Nephron (organoid): Measurements from ENCODE around the gene CNTNAP5.

Experiments used
- H3K27ac Mint-ChIP-seq, 3 experiments: 2 replicates each; pipeline ENCODE4 v1.8.0; 2020; ENCODE audit warnings: mixed read lengths in 3 of 3, mild to moderate bottlenecking in 2 of 3, moderate library complexity in 1 of 3
- H3K27me3 Mint-ChIP-seq: 2 replicates; pipeline ENCODE4 v1.8.0; 2021; ENCODE audit warnings: low read depth, mild to moderate bottlenecking, moderate library complexity, mixed read lengths
- H3K36me3 Mint-ChIP-seq: 2 replicates; pipeline ENCODE4 v1.8.0; 2020; ENCODE audit warnings: low read depth, mixed read lengths
- H3K4me1 Mint-ChIP-seq: 2 replicates; pipeline ENCODE4 v1.8.0; 2020; ENCODE audit warnings: mixed read lengths
- H3K4me3 Mint-ChIP-seq, 3 experiments: 2 replicates each; pipeline ENCODE4 v1.8.0; 2020; ENCODE audit warnings: mild to moderate bottlenecking in 3 of 3, mixed read lengths in 3 of 3, moderate library complexity in 2 of 3
- H3K9me3 Mint-ChIP-seq: 2 replicates; pipeline ENCODE4 v1.8.0; 2020; ENCODE audit warnings: mixed read lengths
- CTCF ChIP-seq, 3 experiments: fragments of 200-600 bp; sonication (generic); IDR thresholded peaks; one replicate each; pipeline ENCODE4 v1.5.0; 2021; ENCODE audit warnings: antibody characterized with exemption in 3 of 3; ENCODE audit not compliant: unreplicated experiment in 3 of 3

CNTNAP5 gene

GRCh38 chr2:124623560-124623959 lies 598.5 kb downstream of the CNTNAP5 start:
- Mint-ChIP-seq H3K27ac (no peak overlapping the region), H3K9me3 (peaks cover 6% of the 10 kb centered on the region), H3K4me1 (no peaks in the 10 kb centered on the region), H3K27me3 (peaks cover 4% of the 10 kb centered on the region), H3K36me3 (no peaks in the 10 kb centered on the region), H3K4me3 (no peak overlapping the region)
- no peak for TF ChIP-seq CTCF (IDR thresholded peaks at IDR 0.05; ENCODE audit: unreplicated experiment in 3 of 3)

DNA sequence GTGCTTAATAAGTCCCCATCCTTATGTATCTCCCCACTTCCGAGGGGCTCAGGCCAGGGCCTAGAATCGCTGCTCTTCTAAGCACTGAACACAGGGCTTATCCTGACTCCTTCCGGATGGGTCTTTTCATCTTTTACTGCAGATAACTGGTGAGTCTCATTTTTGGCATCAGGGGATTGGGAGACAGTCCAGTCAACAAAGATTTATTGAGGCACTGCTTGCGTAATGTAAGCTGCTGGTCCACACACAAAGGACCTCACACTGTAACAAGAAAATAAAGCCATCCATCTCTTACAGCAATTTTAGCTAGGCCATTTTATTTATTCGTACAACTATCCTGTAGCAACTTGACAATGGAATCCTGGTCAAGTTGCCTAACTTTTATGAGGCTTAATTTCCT lies 600.5 kb downstream of the CNTNAP5 start:
- no peak overlapping the region for H3K4me3 Mint-ChIP-seq
- no peaks in the 10 kb centered on the region for H3K4me1 Mint-ChIP-seq
- no peaks in the 10 kb centered on the region for H3K27me3 Mint-ChIP-seq
- no peak for TF ChIP-seq CTCF (IDR thresholded peaks at IDR 0.05; ENCODE audit: unreplicated experiment in 3 of 3)
- peaks cover 9% of the 10 kb centered on the region for H3K9me3 Mint-ChIP-seq
- H3K36me3 Mint-ChIP-seq: no peaks in the 10 kb centered on the region
- H3K27ac Mint-ChIP-seq: no peak overlapping the region

- Mint-ChIP-seq H3K9me3 (peaks cover 22% of the 10 kb centered on the region), H3K27me3 (no peaks in the 10 kb centered on the region), H3K36me3 (no peaks in the 10 kb centered on the region), H3K4me3 (no peak overlapping the region), H3K4me1 (no peaks in the 10 kb centered on the region), H3K27ac (peak overlapping the region in 1 of 3 experiments; percentile 0)
- no peak for TF ChIP-seq CTCF (IDR thresholded peaks at IDR 0.05; ENCODE audit: unreplicated experiment in 3 of 3)
Observed at GRCh38 chr2:124626993-124627392, 601.9 kb downstream of the CNTNAP5 start.

DNA sequence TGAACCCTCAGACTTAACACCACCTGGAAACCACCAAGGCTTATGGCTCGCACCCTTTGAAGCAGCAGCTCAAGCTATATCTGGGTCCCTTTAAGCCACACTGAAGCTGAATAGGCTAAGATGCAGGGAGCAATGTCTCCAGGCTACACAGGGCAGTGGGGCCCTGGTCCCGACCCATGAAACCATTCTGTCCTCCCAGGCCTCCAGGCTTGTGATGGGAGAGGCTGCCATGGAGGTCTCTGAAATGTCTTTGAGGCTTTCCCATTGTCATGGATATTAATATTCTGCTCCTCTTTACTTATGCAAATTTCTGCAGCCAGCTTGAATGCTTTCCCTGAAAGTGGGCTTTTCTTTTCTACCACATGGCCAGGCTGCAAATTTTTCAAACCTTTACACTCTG lies 608.7 kb downstream of the CNTNAP5 start:
- TF ChIP-seq CTCF (IDR thresholded peaks at IDR 0.05; ENCODE audit: unreplicated experiment in 3 of 3): no peak
- peaks cover 26% of the 10 kb centered on the region for H3K9me3 Mint-ChIP-seq
- H3K36me3 Mint-ChIP-seq: no peaks in the 10 kb centered on the region
- no peak overlapping the region for H3K27ac Mint-ChIP-seq
- no peaks in the 10 kb centered on the region for H3K4me1 Mint-ChIP-seq
- H3K4me3 Mint-ChIP-seq: no peak overlapping the region
- no peaks in the 10 kb centered on the region for H3K27me3 Mint-ChIP-seq

DNA sequence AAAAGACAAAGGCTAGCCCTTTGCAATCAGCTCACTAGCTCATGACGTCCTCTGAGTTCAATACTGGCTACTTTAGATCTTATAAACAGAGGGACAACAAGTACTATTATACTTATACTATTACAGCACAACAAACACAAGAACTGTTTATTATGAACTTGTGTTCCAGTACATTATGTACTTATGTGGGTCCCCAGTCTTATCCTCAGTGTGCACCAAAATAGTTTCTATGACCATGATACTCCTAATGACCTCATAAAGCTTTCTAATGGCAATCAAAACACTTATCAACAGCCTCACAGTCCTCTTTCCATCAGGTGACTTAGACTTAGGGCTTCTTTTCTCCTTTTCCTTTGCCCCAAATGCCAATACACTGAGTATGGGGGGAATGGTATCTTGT lies 614.4 kb downstream of the CNTNAP5 start:
- no peaks in the 10 kb centered on the region for H3K4me1 Mint-ChIP-seq
- peaks cover 4% of the 10 kb centered on the region for H3K9me3 Mint-ChIP-seq
- H3K27ac Mint-ChIP-seq: no peak overlapping the region
- no peaks in the 10 kb centered on the region for H3K36me3 Mint-ChIP-seq
- no peak for TF ChIP-seq CTCF (IDR thresholded peaks at IDR 0.05; ENCODE audit: unreplicated experiment in 3 of 3)
- H3K4me3 Mint-ChIP-seq: no peak overlapping the region
- no peaks in the 10 kb centered on the region for H3K27me3 Mint-ChIP-seq

DNA sequence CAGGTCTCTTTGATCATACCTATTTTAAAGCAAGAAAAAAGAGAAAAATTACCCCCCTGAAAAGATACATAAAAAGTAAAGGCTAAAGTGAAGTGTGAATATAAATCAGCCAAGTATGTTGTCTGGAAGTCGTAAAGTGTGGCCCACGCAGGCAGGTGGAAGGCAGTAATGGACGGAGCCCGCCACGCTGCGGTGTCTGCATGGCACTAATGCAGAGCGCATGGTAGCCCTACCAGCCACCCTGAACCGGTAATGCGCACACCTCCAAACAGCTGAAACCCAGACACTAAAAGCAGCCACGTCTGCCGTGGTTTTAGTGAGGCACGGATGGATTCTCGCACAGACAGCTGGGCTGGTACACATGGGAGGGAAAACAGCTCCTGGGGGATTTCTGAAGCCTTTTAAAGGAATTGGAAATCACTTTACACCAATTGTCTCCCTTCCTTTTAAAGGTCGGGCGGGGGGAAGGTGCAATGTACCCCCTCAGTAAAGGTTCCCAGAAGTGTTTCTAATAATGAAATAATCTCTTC lies 615.2 kb downstream of the CNTNAP5 start:
- Mint-ChIP-seq H3K9me3 (no peaks in the 10 kb centered on the region), H3K4me1 (no peaks in the 10 kb centered on the region), H3K4me3 (no peak overlapping the region), H3K36me3 (no peaks in the 10 kb centered on the region), H3K27me3 (no peaks in the 10 kb centered on the region), H3K27ac (no peak overlapping the region)
- TF ChIP-seq CTCF (IDR thresholded peaks at IDR 0.05; ENCODE audit: unreplicated experiment in 3 of 3): no peak
